Endothelial cell of umbilical vein (primary cell): ENCODE results near the gene PRB4. TPM values are rescaled to one million over a fixed set of nuclear protein-coding genes. Genes with fewer than 3 reads are reported as not detected.

Source experiments
- BruUV-seq: library from RNA; stranded (reverse); fragments of 400-500 nt; replicated peaks from 2 replicates; lab custom pipeline; 2021; lab: Mats Ljungman, UMichigan
- CTCF ChIA-PET: fragments of 300-600, 350-600 bp; sonication (Branson Sonifier 250); formaldehyde crosslinking; loops from one replicate; lab custom pipeline; 2021; ENCODE audit warnings: antibody characterized with exemption, inconsistent platforms; lab: Charles Lee
- POLR2A ChIA-PET: fragments of 300-600, 350-600 bp; sonication (Branson Sonifier 250); formaldehyde crosslinking; loops from one replicate; lab custom pipeline; 2021; ENCODE audit warnings: antibody characterized with exemption, inconsistent platforms; lab: Charles Lee
- DNase-seq: peaks from one replicate; pipeline ENCODE4 v3.0.0-alpha.2; 2011; ENCODE audit warnings: low read depth, low spot score
- FAIRE-seq: peaks from 2 replicates; lab custom pipeline; 2011; peaks lifted over from hg19 to GRCh38; lab: Jason Lieb, UNC
- H2AFZ ChIP-seq: 2 replicates; pipeline ENCODE4 v1.6.0; 2012; ENCODE audit warnings: low read depth, low read length, control low read depth, inconsistent platforms
- H3K27ac ChIP-seq: 2 replicates; pipeline ENCODE4 v1.5.1; 2011; ENCODE audit warnings: low read depth, mild to moderate bottlenecking, control low read depth, low read length, moderate library complexity; ENCODE audit not compliant: insufficient read depth
- H3K27me3 ChIP-seq, 2 experiments: 2 replicates each; pipeline versions ENCODE4 v1.6.0 to v1.6.1; 2011; ENCODE audit warnings: low read length in 2 of 2, mixed read lengths in 1 of 2; ENCODE audit not compliant: control insufficient read depth in 2 of 2, insufficient read depth in 2 of 2
- H3K36me3 ChIP-seq, 2 experiments: 2 replicates in 1 of 2; 3 replicates in 1 of 2; pipeline ENCODE4 v1.5.1; 2011; ENCODE audit warnings: low read length in 2 of 2, mild to moderate bottlenecking in 1 of 2, moderate library complexity in 1 of 2; ENCODE audit not compliant: control insufficient read depth in 2 of 2, insufficient read depth in 2 of 2; ENCODE audit errors: extremely low read depth in 1 of 2
- H3K4me1 ChIP-seq: 3 replicates; pipeline ENCODE4 v1.5.1; 2011; ENCODE audit warnings: mild to moderate bottlenecking, low read length; ENCODE audit not compliant: control insufficient read depth, insufficient read depth; ENCODE audit errors: extremely low read depth
- H3K4me2 ChIP-seq: 2 replicates; pipeline ENCODE4 v1.6.1; 2011; ENCODE audit warnings: low read length, control low read depth, mixed read lengths; ENCODE audit not compliant: insufficient read depth
- H3K4me3 ChIP-seq, 3 experiments: fragments of 200-600 bp in 1 of 3; sonication (generic), shearing (Covaris generic) in 1 of 3; replicated peaks in 1 of 3; 2 replicates each; pipeline ENCODE4 v1.5.1; 2011 to 2016; ENCODE audit warnings: control low read depth in 3 of 3, low read length in 3 of 3, mild to moderate bottlenecking in 2 of 3, inconsistent platforms in 1 of 3, low read depth in 1 of 3, moderate library complexity in 1 of 3; ENCODE audit not compliant: insufficient read depth in 1 of 3
- H3K79me2 ChIP-seq: 2 replicates; pipeline ENCODE4 v1.6.0; 2012; ENCODE audit warnings: low read length, inconsistent platforms; ENCODE audit not compliant: control insufficient read depth, insufficient read depth
- H3K9ac ChIP-seq: replicated peaks from 2 replicates; pipeline ENCODE3; 2011; ENCODE audit warnings: low read length, control low read depth; ENCODE audit not compliant: insufficient read depth; ENCODE audit errors: extremely low read depth
- H3K9me1 ChIP-seq: replicated peaks from 3 replicates; pipeline ENCODE4 v1.6.0; 2011; ENCODE audit warnings: mild to moderate bottlenecking, low read length; ENCODE audit not compliant: control insufficient read depth, insufficient read depth; ENCODE audit errors: extremely low read depth
- H3K9me3 ChIP-seq: replicated peaks from 2 replicates; pipeline ENCODE4 v1.5.1; 2012; ENCODE audit warnings: low read length, inconsistent platforms; ENCODE audit not compliant: control insufficient read depth, insufficient read depth
- H4K20me1 ChIP-seq: replicated peaks from 2 replicates; pipeline ENCODE3; 2011; ENCODE audit warnings: mild to moderate bottlenecking, low read length; ENCODE audit not compliant: control insufficient read depth, insufficient read depth; ENCODE audit errors: extremely low read depth
- EZH2 ChIP-seq: IDR thresholded peaks from 2 replicates; pipeline ENCODE4 v1.6.1; 2012; ENCODE audit warnings: borderline replicate concordance, low read depth, mild to moderate bottlenecking, moderate library complexity, low read length, inconsistent platforms; ENCODE audit not compliant: severe bottlenecking
- FOS ChIP-seq: IDR thresholded peaks from 2 replicates; pipeline ENCODE4 v1.6.1; 2011; ENCODE audit warnings: mild to moderate bottlenecking, low read length, moderate library complexity, borderline replicate concordance; ENCODE audit not compliant: insufficient read depth
- GATA2 ChIP-seq: IDR thresholded peaks from 2 replicates; pipeline ENCODE4 v1.7.0; 2011; ENCODE audit warnings: low read depth, mild to moderate bottlenecking, moderate library complexity, mixed read lengths, low read length; ENCODE audit not compliant: insufficient read length, insufficient read depth
- JUN ChIP-seq: IDR thresholded peaks from 2 replicates; pipeline ENCODE4 v1.6.1; 2011; ENCODE audit warnings: borderline replicate concordance, low read depth; ENCODE audit not compliant: insufficient read length, insufficient read depth
- MYC ChIP-seq: IDR thresholded peaks from one replicate; pipeline ENCODE4 v1.6.1; 2011; ENCODE audit warnings: mild to moderate bottlenecking, low read depth, low read length
- POLR2A ChIP-seq: IDR thresholded peaks from 2 replicates; pipeline ENCODE4 v1.6.1; 2012; ENCODE audit warnings: low read depth, mild to moderate bottlenecking, control low read depth, low read length
- POLR2AphosphoS5 ChIP-seq: IDR thresholded peaks from 2 replicates; pipeline ENCODE4 v1.6.1; 2012; ENCODE audit warnings: low read depth, mild to moderate bottlenecking, control low read depth, low read length, moderate library complexity; ENCODE audit not compliant: insufficient read depth
- dilution Hi-C: fragments of 300-500 bp; cut with MboI; formaldehyde crosslinking; loops from one replicate; pipeline ENCODE4 v1.15.0; 2019; ENCODE audit warnings: low sequenced_read_pairs; ENCODE audit not compliant: extremely low pct_ligation_motif_present
- intact Hi-C: fragments of 100-400 bp; cut with micrococcal nuclease; formaldehyde crosslinking; loops from one replicate; pipeline ENCODE4 v1.10.0; 2022
- polyA plus RNA-seq, 4 experiments: library from polyadenylated mRNA; depleted of rRNA in 3 of 4; stranded (reverse) in 3 of 4; unstranded in 1 of 4; fragments of >200 nt; gene quantifications; 2 replicates each; pipeline versions ENCODE4 v1.2.1 to v1.2.3, GENCODE V29; 2011 to 2012; ENCODE audit warnings: missing spikeins in 1 of 4
- total RNA-seq: library from RNA; stranded (reverse); gene quantifications from 2 replicates; pipeline ENCODE4 v1.2.3, GENCODE V29; 2021
- TF ChIP-seq, protein P1 (sequence below), 2 donors: IDR thresholded peaks; 1 replicate in 1 of 2; 2 replicates in 1 of 2; pipeline ENCODE4 v1.5.1; 2011; ENCODE audit warnings: low read length in 2 of 2, mild to moderate bottlenecking in 2 of 2, moderate library complexity in 2 of 2, control low read depth in 1 of 2, inconsistent platforms in 1 of 2, low read depth in 1 of 2; ENCODE audit not compliant: insufficient read depth in 1 of 2; ENCODE audit errors: extremely low read depth in 1 of 2

PRB4 gene
- total and polyA plus RNA-seq, 2 donors (not counting 3 experiments of a cell fraction or from before 2014, with no cell fraction given), result not detected

DNA sequence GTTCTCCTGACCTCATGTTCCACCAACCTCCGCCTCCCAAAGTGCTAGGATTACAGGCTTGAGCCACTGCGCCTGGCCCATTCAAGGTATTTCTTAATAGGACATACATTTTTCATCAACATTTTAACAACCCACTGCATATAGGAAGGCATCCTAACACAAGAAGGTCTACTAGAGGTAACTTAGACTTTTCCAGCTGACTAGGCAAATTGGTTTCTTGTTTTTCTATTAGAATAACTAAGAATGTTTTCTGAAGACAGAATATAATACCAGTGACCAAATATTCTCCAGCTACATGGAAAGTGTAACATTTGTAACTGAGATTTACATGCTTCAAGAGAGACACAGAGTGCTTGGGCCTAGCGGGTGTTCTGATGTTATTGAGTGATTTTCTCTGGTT lies 14.2 kb upstream of the PRB4 start:
- no peaks in the 10 kb centered on the region for H3K9me3 ChIP-seq
- H4K20me1 ChIP-seq, result no peaks in the 10 kb centered on the region
- no peaks in the 10 kb centered on the region for H3K27me3 ChIP-seq
- intact Hi-C loops, result no loop called here
- H3K4me2 ChIP-seq, result no peak overlapping the region
- H3K9ac ChIP-seq, result no peak overlapping the region
- H3K4me1 ChIP-seq, result no peaks in the 10 kb centered on the region
- BruUV-seq, result no TSS peak
- H3K27ac ChIP-seq, result no peak overlapping the region
- CTCF ChIA-PET, result no interaction called here
- H3K4me3 ChIP-seq, result no peak overlapping the region
- dilution Hi-C loops, result no loop called here
- H3K36me3 ChIP-seq, result no peaks in the 10 kb centered on the region
- no peaks in the 10 kb centered on the region for H3K9me1 ChIP-seq
- POLR2A ChIA-PET, result no interaction called here
- FAIRE-seq (no peak), DNase-seq (no peak)
- no peak overlapping the region for H2AFZ ChIP-seq
- no peaks in the 10 kb centered on the region for H3K79me2 ChIP-seq
- TF ChIP-seq, protein P1, sequence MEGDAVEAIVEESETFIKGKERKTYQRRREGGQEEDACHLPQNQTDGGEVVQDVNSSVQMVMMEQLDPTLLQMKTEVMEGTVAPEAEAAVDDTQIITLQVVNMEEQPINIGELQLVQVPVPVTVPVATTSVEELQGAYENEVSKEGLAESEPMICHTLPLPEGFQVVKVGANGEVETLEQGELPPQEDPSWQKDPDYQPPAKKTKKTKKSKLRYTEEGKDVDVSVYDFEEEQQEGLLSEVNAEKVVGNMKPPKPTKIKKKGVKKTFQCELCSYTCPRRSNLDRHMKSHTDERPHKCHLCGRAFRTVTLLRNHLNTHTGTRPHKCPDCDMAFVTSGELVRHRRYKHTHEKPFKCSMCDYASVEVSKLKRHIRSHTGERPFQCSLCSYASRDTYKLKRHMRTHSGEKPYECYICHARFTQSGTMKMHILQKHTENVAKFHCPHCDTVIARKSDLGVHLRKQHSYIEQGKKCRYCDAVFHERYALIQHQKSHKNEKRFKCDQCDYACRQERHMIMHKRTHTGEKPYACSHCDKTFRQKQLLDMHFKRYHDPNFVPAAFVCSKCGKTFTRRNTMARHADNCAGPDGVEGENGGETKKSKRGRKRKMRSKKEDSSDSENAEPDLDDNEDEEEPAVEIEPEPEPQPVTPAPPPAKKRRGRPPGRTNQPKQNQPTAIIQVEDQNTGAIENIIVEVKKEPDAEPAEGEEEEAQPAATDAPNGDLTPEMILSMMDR (IDR thresholded peaks at IDR 0.05; ENCODE audit: extremely low read depth in 1 of 2, insufficient read depth in 1 of 2, low read depth in 1 of 2, low read length in 2 of 2), result no peak
- TF ChIP-seq JUN, result no peak
- TF ChIP-seq MYC, result no peak
- TF ChIP-seq POLR2AphosphoS5, result no peak
- no peak for TF ChIP-seq FOS
- no peak for TF ChIP-seq POLR2A
- TF ChIP-seq GATA2, result no peak
- TF ChIP-seq EZH2, result no peak
